DLD1 (cell line): ENCODE data around the gene PFKL.
"Not testable (repeated sequence)": the region's sequence is repeated elsewhere in the genome, so short reads cannot be mapped to it uniquely, and the experiment has no call there.

Experiments
- in situ Hi-C: cut with HindIII; loops from 2 replicates; pipeline ENCODE4 v1.10.0; 2017; ENCODE audit warnings: low sequenced_read_pairs

Gene PFKL

DNA sequence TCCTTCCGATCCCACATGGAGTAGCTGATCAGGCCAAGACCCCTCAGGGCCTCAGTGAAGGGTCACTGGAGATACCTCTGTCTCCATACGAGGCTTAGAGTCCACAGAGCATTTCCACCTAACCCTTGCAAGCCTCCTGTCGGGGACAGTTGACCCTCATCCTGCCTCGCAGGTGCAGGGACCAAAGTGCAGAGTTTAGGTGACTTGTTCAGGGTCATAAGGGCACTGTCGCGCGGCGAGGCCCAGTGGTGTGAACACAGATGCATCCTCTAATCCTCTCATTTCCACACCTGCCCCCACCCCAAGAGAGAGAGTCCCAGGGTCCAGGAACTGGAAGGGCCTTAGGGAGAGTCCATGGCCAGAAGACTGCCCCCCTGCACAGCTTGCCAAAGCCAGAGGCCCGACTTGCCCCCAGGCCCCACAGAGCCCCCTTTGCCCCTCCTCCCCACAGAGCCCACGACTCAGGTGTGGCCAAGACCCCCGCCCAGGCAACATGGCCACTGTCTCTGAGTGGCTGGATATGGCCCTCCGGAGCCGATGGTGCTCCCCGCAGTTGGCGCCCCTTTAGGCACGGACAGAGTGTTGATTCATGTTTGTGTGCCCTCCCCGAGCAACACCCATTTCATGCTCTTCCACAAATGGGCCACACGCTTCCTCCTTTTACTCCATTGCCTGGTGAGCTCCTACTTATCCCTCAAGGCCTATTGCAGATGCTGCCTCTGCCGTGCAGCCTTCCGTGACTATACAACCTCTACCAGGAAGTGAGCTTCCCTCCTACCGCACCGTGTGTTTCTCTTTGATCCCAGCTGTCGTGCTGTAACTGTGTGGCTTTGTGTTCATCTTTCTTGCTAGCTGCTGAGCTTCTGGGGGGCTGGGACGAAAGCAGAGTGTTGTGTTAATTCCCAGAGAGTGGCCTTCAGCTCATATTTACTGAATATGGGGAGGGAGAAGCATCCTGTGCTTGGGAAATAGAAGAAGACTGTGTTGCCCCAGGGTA, 55.2 kb downstream of the PFKL start:
- in situ Hi-C loops: no loop called here

DNA sequence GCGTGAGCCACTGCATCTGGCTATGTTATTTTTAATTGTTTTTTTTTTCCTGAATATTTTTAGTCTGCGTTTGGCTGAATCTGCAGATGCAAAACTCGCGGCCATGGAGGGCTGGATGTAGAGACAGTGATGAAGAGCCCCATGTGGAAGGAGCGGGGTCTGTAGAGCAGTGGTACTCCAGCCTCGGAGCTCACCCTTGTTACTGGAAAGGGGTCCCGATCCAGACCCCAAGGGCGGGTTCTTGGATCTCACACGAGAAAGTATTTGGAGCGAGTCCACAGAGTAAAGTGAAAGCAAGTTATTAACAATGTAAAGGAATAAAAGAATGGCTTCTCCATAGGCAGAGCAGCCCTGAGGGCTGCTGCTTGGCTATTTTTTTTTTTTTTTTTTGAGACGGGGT, 56.3 kb downstream of the PFKL start:
- in situ Hi-C loops: no loop called here

DNA sequence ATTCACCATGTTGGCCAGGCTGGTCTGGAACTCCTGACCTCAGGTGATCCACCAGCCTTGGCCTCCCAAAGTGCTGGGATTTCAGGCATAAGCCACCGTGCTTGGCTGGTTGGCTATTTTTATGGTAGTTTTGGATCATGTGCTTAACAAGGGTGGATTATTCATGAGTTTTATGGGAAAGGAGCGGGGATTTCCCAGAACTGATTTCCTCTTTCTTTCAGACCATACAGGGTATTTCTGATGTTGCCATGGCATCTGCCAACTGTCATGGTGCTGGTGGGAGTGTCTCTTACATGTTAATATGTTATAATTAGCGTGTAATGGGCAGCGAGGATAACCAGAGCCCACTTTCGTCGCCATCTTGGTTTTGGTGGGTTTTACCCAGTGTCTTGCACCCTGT, 56.8 kb downstream of the PFKL start:
- in situ Hi-C loops: no loop called here

DNA sequence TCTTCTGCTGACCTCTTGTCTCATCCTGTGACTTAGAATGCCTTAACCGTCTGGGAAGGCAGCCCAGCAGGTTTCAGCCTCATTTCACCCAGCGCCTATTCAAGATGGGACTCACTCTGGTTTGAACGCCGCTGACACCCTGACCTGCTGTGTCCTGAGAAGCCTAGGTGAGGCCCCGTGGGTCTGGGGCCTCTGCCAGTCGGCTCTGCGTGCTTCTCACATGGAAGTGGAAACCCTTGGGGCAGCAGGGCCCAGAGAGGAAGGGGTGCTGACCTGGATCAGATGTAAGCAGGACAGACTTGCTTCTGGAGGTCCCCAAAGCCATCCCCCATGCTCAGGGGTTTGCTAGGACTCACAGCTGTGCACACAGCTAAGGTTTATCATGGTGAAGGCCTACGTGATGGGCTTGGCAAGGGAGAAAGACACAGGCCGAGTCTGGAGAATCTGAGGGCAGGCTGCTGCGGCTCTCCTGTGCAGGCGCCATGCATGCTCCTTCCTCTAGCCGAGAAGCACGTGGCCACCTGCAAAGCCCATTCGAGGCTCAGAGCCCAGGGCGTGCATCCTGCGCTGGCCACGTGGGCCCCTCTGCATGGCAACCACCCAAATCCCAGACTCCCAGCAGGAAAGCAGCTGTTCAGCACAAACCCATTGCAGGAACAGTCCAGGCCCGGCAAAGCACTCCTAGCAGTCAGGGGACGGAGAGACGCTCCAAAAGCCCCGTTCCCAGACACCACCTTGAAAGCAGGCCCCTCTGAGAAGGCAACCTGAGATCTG, 57.4 kb downstream of the PFKL start:
- in situ Hi-C loops: no loop called here

DNA sequence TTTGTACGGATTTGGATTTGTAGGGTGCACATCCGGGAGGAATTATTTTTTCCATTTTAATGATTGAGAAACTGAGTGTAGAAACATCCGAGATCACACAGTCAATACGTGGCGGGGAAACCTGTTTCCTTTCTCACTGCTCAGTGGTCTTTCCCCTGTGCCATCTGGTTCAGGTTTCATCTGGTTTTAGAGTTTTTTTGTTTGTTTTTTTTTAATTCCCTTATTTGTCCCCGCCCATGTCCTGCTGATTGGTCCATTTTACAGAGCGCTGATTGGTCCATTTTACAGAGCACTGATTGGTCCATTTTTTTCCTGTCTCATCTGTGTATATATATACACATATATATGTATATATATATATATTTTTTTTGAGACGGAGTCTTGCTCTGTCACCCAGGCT, 59.5 kb downstream of the PFKL start:
- in situ Hi-C loops: no loop called here

DNA sequence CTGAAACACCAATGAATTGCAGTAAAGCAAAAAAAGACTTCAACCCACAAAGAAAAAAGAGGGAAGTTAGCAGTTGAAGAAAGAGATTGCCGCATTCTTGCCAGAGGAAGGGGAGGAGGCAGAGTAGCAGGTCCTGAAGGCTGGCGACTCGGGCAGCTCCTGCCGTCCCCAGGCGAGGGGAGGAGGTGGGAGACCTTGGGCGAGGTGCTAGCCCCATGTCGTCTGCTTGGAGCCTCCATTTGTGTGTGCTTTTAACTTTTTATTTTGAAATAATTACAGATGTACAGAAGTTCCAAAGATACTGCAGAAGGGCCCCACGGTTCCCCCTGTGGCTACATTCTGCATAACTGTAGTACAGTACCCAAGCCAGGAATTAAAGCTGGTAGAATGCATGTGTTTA, 60.3 kb downstream of the PFKL start:
- in situ Hi-C loops: no loop called here

DNA sequence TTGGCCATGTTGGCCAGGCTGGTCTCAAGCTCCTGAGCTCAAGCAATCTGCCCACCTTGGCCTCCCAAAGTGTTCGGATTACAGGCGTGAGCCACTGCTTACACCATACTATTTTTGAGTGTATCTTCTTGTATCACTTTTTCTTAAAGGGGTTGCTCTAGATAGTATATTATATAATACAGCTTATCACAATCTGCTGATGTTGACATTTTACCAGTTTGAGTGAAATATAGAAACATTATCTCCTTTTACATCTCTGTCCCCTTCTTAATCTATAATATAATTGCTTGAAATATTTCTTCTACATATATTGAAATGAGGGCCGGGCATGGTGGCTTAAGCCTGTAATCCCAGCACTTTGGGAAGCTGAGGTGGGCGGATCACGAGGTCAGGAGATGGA, 62.0 kb downstream of the PFKL start:
- in situ Hi-C loops: not testable (repeated sequence)

DNA sequence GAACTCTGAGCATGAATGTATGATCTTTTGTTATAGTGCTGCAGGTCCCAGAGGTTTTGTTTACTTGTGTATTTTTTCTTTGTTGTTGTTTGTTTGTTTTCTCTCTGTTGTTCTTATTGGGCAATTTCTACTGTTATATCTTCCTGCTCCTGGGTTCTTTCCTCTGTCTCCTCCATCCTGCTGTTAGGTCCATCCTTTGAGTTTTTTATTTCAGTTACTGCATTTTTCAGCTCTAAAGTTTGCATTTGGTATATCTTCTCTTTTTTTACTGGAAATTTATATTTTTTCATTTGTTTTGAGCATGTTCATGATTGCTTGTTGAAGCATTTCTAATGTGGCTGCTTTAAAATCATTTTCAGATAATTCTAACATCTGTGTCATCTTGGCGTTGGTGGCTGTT, 63.4 kb downstream of the PFKL start:
- in situ Hi-C loops: no loop called here

DNA sequence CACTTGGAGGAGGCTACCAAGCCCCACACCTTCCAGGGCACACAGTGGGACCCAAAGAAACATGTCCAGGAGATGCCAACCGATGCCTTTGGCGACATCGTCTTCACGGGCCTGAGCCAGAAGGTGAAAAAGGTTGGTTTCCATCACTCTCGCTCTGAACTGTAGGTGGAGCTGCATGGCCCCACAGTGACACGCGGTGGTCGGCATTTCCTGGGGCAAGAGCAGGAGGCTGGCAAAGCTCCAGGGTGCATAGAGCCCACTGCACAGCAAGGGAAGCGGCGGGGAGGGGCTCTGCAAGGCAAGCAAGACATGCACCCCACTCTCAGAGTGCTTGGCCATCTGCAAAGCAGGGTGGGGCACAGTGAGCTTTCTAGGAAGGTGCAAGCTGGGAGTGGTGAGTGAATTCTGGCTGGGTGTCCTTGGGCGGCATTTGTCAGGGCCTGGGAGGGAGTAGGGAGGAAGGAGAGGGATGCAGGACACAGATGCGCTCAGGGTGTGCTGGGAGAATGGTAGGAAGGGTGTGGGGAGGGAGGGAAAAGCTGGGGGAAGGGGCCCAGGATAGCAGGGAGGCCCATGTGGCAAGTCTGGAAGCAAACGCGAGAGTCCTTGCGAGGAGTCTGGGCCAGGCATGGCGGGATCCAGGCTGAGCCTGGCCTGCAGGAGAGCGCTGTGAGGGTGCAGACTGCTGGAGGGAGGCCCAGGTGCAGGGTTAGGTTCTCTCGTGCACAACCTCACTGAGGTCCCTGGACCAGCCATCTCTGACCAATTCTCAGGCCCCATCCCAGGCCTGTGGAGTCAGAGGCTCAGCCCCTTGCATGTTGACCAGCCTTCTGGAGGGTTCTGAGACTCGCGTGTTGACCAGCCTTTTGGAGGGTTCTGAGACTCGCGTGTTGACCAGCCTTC, 64.5 kb downstream of the PFKL start:
- in situ Hi-C loops: no loop called here

DNA sequence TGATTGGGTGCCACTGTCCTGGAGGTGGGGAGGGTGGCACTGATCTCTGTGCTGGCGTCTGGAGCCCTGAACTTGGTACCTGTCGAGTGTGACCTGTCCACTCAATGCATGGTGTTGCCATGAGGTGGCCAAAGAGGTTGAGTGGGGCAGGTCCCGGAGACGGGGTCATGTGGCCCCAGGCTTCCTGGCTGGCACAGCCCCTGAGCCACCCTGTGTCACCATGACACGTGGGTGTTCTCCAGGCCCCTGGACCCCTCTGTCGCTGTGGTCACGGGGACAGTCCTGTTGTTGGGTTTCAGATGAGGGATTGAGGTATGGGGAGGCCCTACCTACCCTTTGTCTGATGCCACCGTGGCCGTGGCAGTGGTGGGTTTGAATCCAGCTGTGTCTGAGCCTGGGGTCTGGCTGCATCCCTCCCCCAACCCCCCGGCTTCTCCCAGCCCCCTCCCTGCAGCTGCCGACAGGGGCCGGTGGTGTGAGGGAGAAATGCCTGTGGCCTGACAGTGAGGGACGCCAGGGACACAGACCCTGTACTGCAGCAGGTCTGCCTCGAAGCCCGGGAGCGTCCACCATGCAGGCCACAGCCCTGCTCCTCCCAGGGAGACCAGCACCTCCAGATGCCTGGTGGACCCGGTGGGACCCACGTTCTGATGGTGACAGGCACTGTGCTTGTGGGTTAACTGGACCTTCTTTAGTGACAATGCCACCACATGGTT, 65.6 kb downstream of the PFKL start:
- in situ Hi-C loops: no loop called here

DNA sequence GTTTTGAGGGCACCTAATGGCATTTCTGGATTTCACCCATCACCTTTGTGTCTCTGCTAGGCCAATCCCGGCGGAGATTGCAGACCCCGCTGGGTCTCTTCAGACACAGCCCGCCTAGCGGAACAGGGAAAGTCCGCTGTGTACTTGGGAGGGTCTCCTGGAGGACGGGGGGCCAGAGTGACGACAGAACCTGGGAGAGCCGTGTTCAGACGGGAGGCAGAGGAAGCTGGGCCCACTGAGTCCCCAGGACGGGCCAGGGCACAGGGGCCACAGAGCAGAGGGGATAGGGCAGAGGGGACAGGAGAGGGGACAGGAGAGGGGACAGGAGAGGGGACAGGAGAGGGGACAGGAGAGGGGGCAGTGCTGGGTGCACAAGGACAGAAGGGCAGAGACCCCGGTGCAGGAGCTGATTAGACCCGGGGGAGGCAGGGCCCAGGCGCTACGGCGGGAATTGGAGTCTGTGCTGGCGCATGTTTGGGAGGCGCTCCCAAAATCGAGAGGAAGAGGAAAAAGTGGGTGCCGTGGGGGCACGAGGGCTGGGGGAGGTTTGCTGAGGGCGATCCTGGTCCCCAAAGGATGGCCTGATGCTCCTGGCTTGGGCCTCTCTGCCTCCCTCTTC, 66.2 kb downstream of the PFKL start:
- in situ Hi-C loops: no loop called here

DNA sequence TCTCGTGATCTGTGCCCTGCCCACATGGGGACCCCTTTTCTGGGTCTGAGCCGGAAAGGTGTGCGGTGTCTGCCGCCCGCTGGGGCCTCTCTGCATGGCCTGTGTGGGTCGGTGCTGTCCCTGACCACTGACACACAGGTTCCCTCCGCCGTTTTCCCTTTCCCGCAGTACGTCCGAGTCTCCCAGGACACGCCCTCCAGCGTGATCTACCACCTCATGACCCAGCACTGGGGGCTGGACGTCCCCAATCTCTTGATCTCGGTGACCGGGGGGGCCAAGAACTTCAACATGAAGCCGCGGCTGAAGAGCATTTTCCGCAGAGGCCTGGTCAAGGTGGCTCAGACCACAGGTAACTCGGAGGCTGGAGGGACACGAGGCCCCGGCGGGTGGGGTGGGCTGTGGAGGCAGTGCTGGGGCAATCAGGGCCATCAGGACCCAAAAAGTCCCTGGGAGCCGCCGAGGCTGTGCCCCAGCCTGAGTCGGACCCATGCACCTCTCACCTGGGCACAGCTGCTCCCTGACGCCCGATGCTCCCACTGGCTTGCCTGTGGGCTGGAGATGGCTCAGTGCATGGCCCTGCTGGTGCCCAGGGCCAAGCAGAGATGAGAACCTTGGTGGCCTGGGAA, 66.8 kb downstream of the PFKL start:
- in situ Hi-C loops: no loop called here

DNA sequence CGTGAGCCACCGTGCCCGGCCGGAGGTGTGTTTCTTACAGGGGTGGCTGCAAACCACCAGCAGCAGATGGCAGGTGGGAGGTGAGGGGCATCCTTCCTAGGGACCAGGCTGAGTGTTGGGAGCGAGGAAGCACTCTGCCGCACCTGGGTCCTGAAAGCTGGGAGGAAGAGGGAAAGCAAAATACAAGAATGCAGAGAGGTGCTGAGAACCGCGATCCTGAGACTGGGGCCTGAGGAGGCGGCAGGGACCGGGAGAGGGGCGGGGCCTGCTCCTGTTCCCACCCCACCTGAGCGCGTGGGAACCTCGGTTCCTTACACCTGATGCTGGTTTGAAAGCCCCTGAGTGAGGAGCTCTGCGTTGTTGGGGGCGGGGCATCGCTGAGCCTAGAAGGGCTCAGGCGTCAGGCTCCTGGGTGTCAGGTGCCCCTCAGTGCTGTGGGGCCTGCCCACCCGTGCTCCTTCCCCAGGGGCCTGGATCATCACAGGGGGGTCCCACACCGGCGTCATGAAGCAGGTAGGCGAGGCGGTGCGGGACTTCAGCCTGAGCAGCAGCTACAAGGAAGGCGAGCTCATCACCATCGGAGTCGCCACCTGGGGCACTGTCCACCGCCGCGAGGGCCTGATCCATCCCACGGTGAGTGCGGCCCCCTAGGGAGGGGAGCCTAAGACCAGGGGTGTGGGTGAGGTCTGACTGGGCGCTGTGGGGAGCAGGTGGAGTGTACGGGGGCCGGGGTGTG, 69.0 kb downstream of the PFKL start:
- in situ Hi-C loops: no loop called here

DNA sequence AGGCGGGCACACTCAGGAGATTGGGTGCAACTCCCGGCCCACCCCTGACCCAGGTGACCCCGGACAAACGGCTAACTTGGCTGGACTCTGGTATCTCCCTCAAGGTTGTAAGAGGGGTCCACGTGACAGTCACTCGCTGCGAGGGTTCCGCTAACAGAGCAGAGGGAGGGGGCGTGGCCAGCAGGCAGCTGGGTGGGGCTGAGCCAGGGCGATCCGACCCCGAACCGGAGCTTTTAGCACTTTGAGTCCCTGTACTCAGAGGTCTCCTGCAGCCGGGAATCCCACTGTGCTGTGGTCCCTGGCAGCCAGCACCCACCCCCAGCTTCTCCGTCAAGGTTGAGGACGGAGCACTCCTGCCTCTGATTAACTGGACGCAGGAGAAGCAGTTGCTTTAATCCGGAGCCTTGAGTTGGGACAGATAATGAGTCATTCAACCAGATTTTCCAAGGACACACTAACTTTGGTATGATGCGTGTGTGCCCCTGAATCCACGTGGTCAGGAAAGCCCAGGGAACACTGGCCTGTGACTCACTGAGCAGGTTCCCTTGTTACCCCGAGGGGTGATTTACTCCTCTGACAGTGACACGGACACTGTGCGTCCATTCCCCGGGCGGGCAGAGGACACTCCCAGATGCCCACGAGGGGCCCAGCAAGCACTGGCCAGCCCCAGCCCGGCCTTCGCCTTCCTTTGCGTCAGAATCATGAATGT, 70.3 kb downstream of the PFKL start:
- in situ Hi-C loops: no loop called here

DNA sequence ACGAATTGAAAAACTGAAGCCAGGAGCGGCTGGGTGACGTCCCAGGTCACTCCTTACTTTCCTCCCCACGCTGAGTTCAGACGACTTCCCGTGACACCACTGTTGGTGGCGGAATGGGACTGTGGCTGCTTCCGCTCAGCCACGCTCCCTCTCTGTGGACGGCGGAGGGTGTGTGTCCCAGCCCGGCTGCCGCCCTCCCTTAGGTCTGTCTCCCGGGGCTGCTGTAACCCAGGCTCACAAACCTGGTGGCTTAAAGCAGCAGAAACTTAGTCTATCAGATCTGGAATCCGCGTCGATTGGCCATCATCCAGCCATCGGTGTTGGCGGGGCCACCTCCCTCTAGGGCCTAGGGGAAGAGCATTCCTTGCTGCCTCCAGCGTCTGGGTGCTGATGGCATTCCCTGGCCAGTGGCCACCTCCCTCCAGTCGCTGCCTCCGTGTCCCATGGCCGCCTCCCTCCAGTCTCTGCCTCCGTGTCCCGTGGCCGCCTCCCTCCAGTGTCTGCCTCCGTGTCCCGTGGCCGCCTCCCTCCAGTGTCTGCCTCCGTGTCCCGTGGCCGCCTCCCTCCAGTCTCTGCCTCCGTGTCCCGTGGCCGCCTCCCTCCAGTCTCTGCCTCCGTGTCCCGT, 71.0 kb downstream of the PFKL start:
- in situ Hi-C loops: no loop called here

DNA sequence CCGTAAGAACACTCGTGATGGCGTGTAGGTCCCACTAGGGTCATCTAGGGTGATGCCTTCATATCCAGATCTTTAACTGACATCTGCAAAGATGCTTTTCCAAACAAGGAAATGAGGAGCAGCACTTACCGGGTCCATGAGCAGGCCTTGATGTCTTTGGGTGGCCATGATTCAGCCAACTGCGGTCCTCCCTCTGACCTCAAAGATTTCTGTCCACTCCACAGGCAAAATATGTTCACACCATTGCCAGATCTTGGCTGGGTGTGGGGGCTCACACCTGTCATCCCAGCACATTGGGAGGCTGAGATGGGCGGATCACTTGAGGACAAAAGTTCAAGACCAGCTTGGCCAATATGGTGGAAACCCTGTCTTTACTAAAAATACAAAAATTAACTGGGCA, 71.7 kb downstream of the PFKL start:
- in situ Hi-C loops: no loop called here

DNA sequence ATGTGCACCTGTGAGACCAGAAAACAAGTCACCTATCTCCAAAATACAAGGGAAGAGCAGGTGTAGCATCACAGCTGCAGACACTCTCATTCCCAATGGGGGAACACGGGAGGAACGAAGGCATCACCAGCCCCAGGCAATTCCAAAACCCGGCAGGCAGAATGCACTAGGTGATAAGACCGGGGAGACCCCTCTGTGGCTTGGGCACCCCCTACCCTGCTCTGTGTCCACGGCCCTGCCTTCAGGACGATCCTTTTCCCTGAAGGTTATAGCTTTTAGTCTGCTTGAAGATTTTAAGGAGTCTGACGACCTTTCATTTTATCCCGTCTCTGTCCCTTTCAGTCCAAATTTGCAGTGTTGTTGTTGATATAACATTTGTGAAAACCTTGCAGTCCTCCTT, 72.8 kb downstream of the PFKL start:
- in situ Hi-C loops: no loop called here
